Raji (cell line): Measurements from ENCODE around the gene DAZL.

Experiments
- POLR2A ChIP-seq: IDR thresholded peaks from 2 replicates; pipeline ENCODE4 v1.6.1; 2011; ENCODE audit warnings: low read depth, low read length, control low read depth; ENCODE audit not compliant: insufficient read depth

The DAZL gene

GRCh38 chr3:16559653-16560365, 45.4 kb downstream of the DAZL start:
- no peak for TF ChIP-seq POLR2A

- TF ChIP-seq POLR2A = no peak
These were observed 51.1 kb downstream of the DAZL start for GRCh38 chr3:16554126-16554525.

GRCh38 chr3:16552757-16553156, 52.5 kb downstream of the DAZL start:
- no peak for TF ChIP-seq POLR2A

GRCh38 chr3:16551342-16551976, 53.8 kb downstream of the DAZL start:
- TF ChIP-seq POLR2A = no peak

GRCh38 chr3:16550676-16551341, 54.4 kb downstream of the DAZL start:
- TF ChIP-seq POLR2A = no peak

- no peak for TF ChIP-seq POLR2A
These were observed 54.9 kb downstream of the DAZL start for GRCh38 chr3:16550305-16550675.

- TF ChIP-seq POLR2A = no peak
These were observed 56.5 kb downstream of the DAZL start for GRCh38 chr3:16548721-16549120.

- no peak for TF ChIP-seq POLR2A
These were observed 57.5 kb downstream of the DAZL start for GRCh38 chr3:16547561-16548357.

GRCh38 chr3:16546186-16547010, 58.8 kb downstream of the DAZL start:
- no peak for TF ChIP-seq POLR2A

GRCh38 chr3:16545413-16546185, 59.6 kb downstream of the DAZL start:
- no peak for TF ChIP-seq POLR2A

- TF ChIP-seq POLR2A = no peak
These were observed 61.9 kb downstream of the DAZL start for GRCh38 chr3:16543242-16543864.

GRCh38 chr3:16538507-16538906, 66.7 kb downstream of the DAZL start:
- TF ChIP-seq POLR2A = no peak

- no peak for TF ChIP-seq POLR2A
These were observed 68.2 kb downstream of the DAZL start for GRCh38 chr3:16536996-16537395.
